ENCODE results near the gene PPTC7. TPM values are rescaled to one million over a fixed set of nuclear protein-coding genes. Genes with fewer than 3 reads are reported as not detected.

Gene PPTC7
- total RNA-seq, 3 donors from 2014 or later (not counting 1 experiment from before 2014, with no cell fraction given), result 44.0 to 52.7 (median 48.0) TPM

- 68% methylated on average over 4 of the region's 4 CpGs for WGBS (ENCODE audit: insufficient coverage)
- peak in 1 of 2 donors; percentile 45 for DNase-seq
- no peak overlapping the region for H3K4me3 ChIP-seq (ENCODE audit: low read length)
Measured at GRCh38 chr12:110619534-110619953, 36.4 kb upstream of the PPTC7 start.

GRCh38 chr12:110616471-110617115 is 33.5 kb upstream of the PPTC7 start:
- DNase-seq, result no peak
- Histone ChIP-seq H3K9me3 (ENCODE audit: control insufficient read depth, insufficient read depth, low read length) (no peaks in the 10 kb centered on the region), H3K27ac (ENCODE audit: low read length) (no peak overlapping the region), H3K27me3 (ENCODE audit: control insufficient read depth, insufficient read depth, low read length) (no peaks in the 10 kb centered on the region), H3K36me3 (ENCODE audit: control insufficient read depth, insufficient read depth, low read length) (no peaks in the 10 kb centered on the region), H3K4me1 (ENCODE audit: control insufficient read depth, insufficient read depth, low read length) (peaks cover 12% of the 10 kb centered on the region), H3K4me3 (ENCODE audit: low read length) (no peak overlapping the region)
- Mint-ChIP-seq H3K27me3 (ENCODE audit: low read depth in 2 of 2) (no peaks in the 10 kb centered on the region), H3K4me3 (no peak overlapping the region), H3K9me3 (no peaks in the 10 kb centered on the region), H3K27ac (no peak overlapping the region), H3K36me3 (no peaks in the 10 kb centered on the region), H3K4me1 (peaks cover 6 to 8% of the 10 kb centered on the region in 2 donors)
- 96% methylated on average over 5 of the region's 5 CpGs for WGBS (ENCODE audit: insufficient coverage)
- no peak for ATAC-seq
- TF ChIP-seq CTCF (IDR thresholded peaks at IDR 0.05), result no peak
- intact Hi-C loops (cut with micrococcal nuclease), result no loop called here

More at GRCh38 chr12:110619534-110619953, 36.4 kb upstream of the PPTC7 start:
- Histone ChIP-seq H3K9me3 (ENCODE audit: control insufficient read depth, insufficient read depth, low read length) (no peaks in the 10 kb centered on the region), H3K4me1 (ENCODE audit: control insufficient read depth, insufficient read depth, low read length) (no peaks in the 10 kb centered on the region), H3K27ac (ENCODE audit: low read length) (peak overlapping the region; percentile 3), H3K36me3 (ENCODE audit: control insufficient read depth, insufficient read depth, low read length) (no peaks in the 10 kb centered on the region), H3K27me3 (ENCODE audit: control insufficient read depth, insufficient read depth, low read length) (no peaks in the 10 kb centered on the region)
- no peak for TF ChIP-seq CTCF (IDR thresholded peaks at IDR 0.05)
- peak in 1 of 3 donors; percentile 35 for ATAC-seq
- Mint-ChIP-seq H3K4me3 (no peak overlapping the region), H3K9me3 (no peaks in the 10 kb centered on the region), H3K27ac (no peak overlapping the region), H3K4me1 (peaks cover under 1 to 1% of the 10 kb centered on the region in 2 donors), H3K27me3 (ENCODE audit: low read depth in 2 of 2) (no peaks in the 10 kb centered on the region), H3K36me3 (no peaks in the 10 kb centered on the region)
- intact Hi-C loops (cut with micrococcal nuclease), result no loop called here

GRCh38 chr12:110615171-110615570 is 32.1 kb upstream of the PPTC7 start:
- Mint-ChIP-seq H3K4me3 (no peak overlapping the region), H3K36me3 (no peaks in the 10 kb centered on the region), H3K9me3 (no peaks in the 10 kb centered on the region), H3K27me3 (ENCODE audit: low read depth in 2 of 2) (no peaks in the 10 kb centered on the region), H3K4me1 (peaks cover 6 to 8% of the 10 kb centered on the region in 2 donors), H3K27ac (no peak overlapping the region)
- H3K4me1 ChIP-seq (ENCODE audit: control insufficient read depth, insufficient read depth, low read length), result peaks cover 12% of the 10 kb centered on the region
- WGBS (ENCODE audit: insufficient coverage), result 73% methylated on average over 8 of the region's 8 CpGs
- H3K4me3 ChIP-seq (ENCODE audit: low read length), result no peak overlapping the region
- H3K27me3 ChIP-seq (ENCODE audit: control insufficient read depth, insufficient read depth, low read length), result no peaks in the 10 kb centered on the region
- ATAC-seq (no peak), DNase-seq (no peak)
- no peaks in the 10 kb centered on the region for H3K9me3 ChIP-seq (ENCODE audit: control insufficient read depth, insufficient read depth, low read length)
- no peak for TF ChIP-seq CTCF (IDR thresholded peaks at IDR 0.05)
- intact Hi-C loops (cut with micrococcal nuclease), result no loop called here
- H3K27ac ChIP-seq (ENCODE audit: low read length), result no peak overlapping the region
- no peaks in the 10 kb centered on the region for H3K36me3 ChIP-seq (ENCODE audit: control insufficient read depth, insufficient read depth, low read length)
